Bronchial epithelial cell (primary cell): Measurements from ENCODE around the gene EEA1. TPM values are rescaled to one million over a fixed set of nuclear protein-coding genes. Genes with fewer than 3 reads are reported as not detected.

Experiments used
- DNase-seq: peaks from one replicate; pipeline ENCODE4 v3.0.0-alpha.2; 2010; ENCODE audit warnings: low read depth
- FAIRE-seq: peaks from 2 replicates; lab custom pipeline; 2011; peaks lifted over from hg19 to GRCh38; lab: Jason Lieb, UNC
- H3K27me3 ChIP-seq: 2 replicates; pipeline ENCODE4 v1.5.1; 2011; ENCODE audit warnings: low read length; ENCODE audit not compliant: control insufficient read depth, insufficient read depth
- H3K36me3 ChIP-seq: 2 replicates; pipeline ENCODE4 v1.5.1; 2011; ENCODE audit warnings: low read length; ENCODE audit not compliant: control insufficient read depth, insufficient read depth
- H3K4me3 ChIP-seq: 2 replicates; pipeline ENCODE4 v1.5.1; 2011; ENCODE audit warnings: mild to moderate bottlenecking, low read depth, low read length, control low read depth
- CTCF ChIP-seq: IDR thresholded peaks from 2 replicates; pipeline ENCODE4 v1.5.1; 2011; ENCODE audit warnings: mild to moderate bottlenecking, moderate library complexity, low read length, control low read depth, inconsistent platforms; ENCODE audit not compliant: insufficient read depth, severe bottlenecking
- total RNA-seq: library from RNA; depleted of rRNA; stranded (reverse); fragments of >200 nt; gene quantifications from 2 replicates; pipeline ENCODE4 v1.2.1, GENCODE V29; 2014

EEA1 gene
- total RNA-seq, 1 donor from 2014 or later: 8.4 TPM

DNA sequence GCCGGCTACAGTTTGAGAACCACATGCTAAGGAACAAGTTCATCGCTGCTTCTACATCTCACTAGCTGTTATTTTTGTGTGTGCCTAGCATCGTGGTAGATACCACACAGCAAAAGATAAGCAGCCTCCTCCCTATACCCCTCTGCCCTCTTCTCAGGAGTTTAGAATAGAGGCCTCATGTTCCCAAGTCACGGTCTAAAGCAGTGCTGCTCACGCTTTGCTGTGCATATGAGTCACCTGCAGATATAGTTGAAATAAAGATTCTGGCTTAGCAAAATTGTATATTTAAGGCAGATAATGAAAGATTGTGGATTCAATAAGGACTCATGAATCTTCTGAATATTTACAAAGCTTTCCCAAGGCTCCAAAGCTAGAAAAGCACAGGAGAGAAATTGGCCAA, 198.3 kb downstream of the EEA1 start:
- FAIRE-seq: no peak
- Histone ChIP-seq H3K36me3 (no peaks in the 10 kb centered on the region), H3K27me3 (no peaks in the 10 kb centered on the region), H3K4me3 (no peak overlapping the region)
- DNase-seq: no peak
- no peak for TF ChIP-seq CTCF

GRCh38 chr12:92729773-92730305, 199.3 kb downstream of the EEA1 start:
- Histone ChIP-seq H3K4me3 (no peak overlapping the region), H3K36me3 (no peaks in the 10 kb centered on the region), H3K27me3 (no peaks in the 10 kb centered on the region)
- FAIRE-seq (no peak), DNase-seq (no peak)
- no peak for TF ChIP-seq CTCF

DNA sequence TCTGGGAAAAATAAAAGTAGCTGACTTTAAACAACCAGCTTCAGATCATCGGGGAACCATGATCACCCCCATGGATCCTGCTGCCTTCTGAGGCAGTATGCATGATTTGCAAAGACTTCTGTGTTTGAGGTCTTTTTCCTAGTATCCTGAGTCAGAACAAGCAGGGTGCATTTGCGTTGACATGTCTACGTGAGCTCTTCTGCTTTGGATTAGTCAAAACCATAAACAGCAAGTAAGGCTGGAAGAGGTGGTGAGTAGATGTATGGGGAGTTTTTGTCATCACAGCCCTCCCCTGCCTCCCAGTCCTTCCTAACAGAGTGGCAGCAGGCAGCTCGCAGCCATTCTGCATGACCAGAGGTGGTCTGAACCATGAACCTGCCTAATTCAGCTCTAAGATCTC, 202.2 kb downstream of the EEA1 start:
- TF ChIP-seq CTCF: no peak
- FAIRE-seq: no peak
- no peaks in the 10 kb centered on the region for H3K36me3 ChIP-seq

GRCh38 chr12:92722897-92723296, 206.2 kb downstream of the EEA1 start:
- H3K4me3 ChIP-seq: no peak overlapping the region
- DNase-seq (no peak), FAIRE-seq (no peak)
- H3K27me3 ChIP-seq: no peaks in the 10 kb centered on the region
- TF ChIP-seq CTCF: no peak
- no peaks in the 10 kb centered on the region for H3K36me3 ChIP-seq

More for the DNA sequence above, 202.2 kb downstream of the EEA1 start:
- DNase-seq: no peak
- no peaks in the 10 kb centered on the region for H3K27me3 ChIP-seq
- H3K4me3 ChIP-seq: no peak overlapping the region

- FAIRE-seq (no peak), DNase-seq (no peak)
- Histone ChIP-seq H3K36me3 (no peaks in the 10 kb centered on the region), H3K4me3 (no peak overlapping the region), H3K27me3 (no peaks in the 10 kb centered on the region)
- no peak for TF ChIP-seq CTCF
Observed at GRCh38 chr12:92721656-92722055, 207.4 kb downstream of the EEA1 start.

GRCh38 chr12:92721130-92721529, 208.0 kb downstream of the EEA1 start:
- Histone ChIP-seq H3K4me3 (no peak overlapping the region), H3K36me3 (no peaks in the 10 kb centered on the region), H3K27me3 (no peaks in the 10 kb centered on the region)
- DNase-seq: no peak
- no peak for FAIRE-seq
- TF ChIP-seq CTCF: no peak
